WTC11 (cell line): ENCODE data around the gene BANK1. TPM values are rescaled to one million over a fixed set of nuclear protein-coding genes. Genes with fewer than 3 reads are reported as not detected.

ENCODE experiments used
- ATAC-seq: fragments of 200-7000 bp; cut with Tn5 transposase; 2 replicates; pipeline ENCODE4 v1.10.0; 2021; ENCODE audit warnings: mild to moderate bottlenecking, moderate library complexity
- CTCF ChIA-PET: fragments of 300-600 bp; sonication (Branson Sonifier 250); formaldehyde crosslinking; loops from one replicate; lab custom pipeline; 2021; ENCODE audit warnings: antibody characterized with exemption; lab: Charles Lee
- POLR2A ChIA-PET: fragments of 350-600 bp; sonication (Branson Sonifier 250); formaldehyde crosslinking; loops from one replicate; lab custom pipeline; 2021; ENCODE audit warnings: antibody characterized with exemption; lab: Charles Lee
- DNase-seq: peaks from one replicate; pipeline ENCODE4 v3.0.0; 2021; ENCODE audit warnings: low spot score
- H3K27ac Mint-ChIP-seq: 2 replicates; pipeline ENCODE4 v1.8.0; 2021; ENCODE audit warnings: mixed read lengths
- H3K27me3 Mint-ChIP-seq: 2 replicates; pipeline ENCODE4 v1.8.0; 2021; ENCODE audit warnings: low read depth, mild to moderate bottlenecking, moderate library complexity, mixed read lengths
- H3K36me3 Mint-ChIP-seq: 2 replicates; pipeline ENCODE4 v1.8.0; 2021; ENCODE audit warnings: mixed read lengths
- H3K4me1 Mint-ChIP-seq: 2 replicates; pipeline ENCODE4 v1.8.0; 2022; ENCODE audit warnings: mixed read lengths
- H3K4me3 Mint-ChIP-seq: 2 replicates; pipeline ENCODE4 v1.8.0; 2021; ENCODE audit warnings: mild to moderate bottlenecking, moderate library complexity, mixed read lengths
- H3K9me3 Mint-ChIP-seq: 2 replicates; pipeline ENCODE4 v1.8.0; 2021; ENCODE audit warnings: mixed read lengths
- AFF4 ChIP-seq: sonication (generic); formaldehyde crosslinking; IDR thresholded peaks from 2 replicates; pipeline ENCODE4 v1.8.1; 2023; ENCODE audit warnings: mild to moderate bottlenecking, missing genetic modification reagents, borderline replicate concordance
- ATF3 ChIP-seq: sonication (generic); formaldehyde crosslinking; conservative IDR thresholded peaks from 2 replicates; pipeline ENCODE4 v1.8.1; 2022; ENCODE audit warnings: mild to moderate bottlenecking, missing genetic modification reagents
- ELF4 ChIP-seq: sonication (generic); formaldehyde crosslinking; IDR thresholded peaks from 2 replicates; pipeline ENCODE4 v1.8.1; 2022; ENCODE audit warnings: low read depth, mild to moderate bottlenecking, moderate library complexity, missing genetic modification reagents
- ESRRA ChIP-seq: sonication (generic); formaldehyde crosslinking; IDR thresholded peaks from 2 replicates; pipeline ENCODE4 v1.8.1; 2022; ENCODE audit warnings: mild to moderate bottlenecking, missing genetic modification reagents, borderline replicate concordance
- FOXP4 ChIP-seq: sonication (generic); formaldehyde crosslinking; IDR thresholded peaks from 2 replicates; pipeline ENCODE4 v1.8.0; 2022; ENCODE audit warnings: mild to moderate bottlenecking, missing genetic modification reagents
- JAZF1 ChIP-seq: fragments of 250-450 bp; sonication (Bioruptor Pico); IDR thresholded peaks from 2 replicates; pipeline ENCODE4 v1.9.0; 2021; ENCODE audit warnings: moderate library complexity, mild to moderate bottlenecking, inconsistent platforms
- NFATC4 ChIP-seq: fragments of 250-450 bp; sonication (Bioruptor Pico); IDR thresholded peaks from 2 replicates; pipeline ENCODE4 v1.9.0; 2021; ENCODE audit warnings: mild to moderate bottlenecking
- NR3C1 ChIP-seq: sonication (generic); formaldehyde crosslinking; conservative IDR thresholded peaks from 2 replicates; pipeline ENCODE4 v1.8.1; 2023; ENCODE audit warnings: low read depth, mild to moderate bottlenecking, missing genetic modification reagents
- OVOL2 ChIP-seq: fragments of 250-450 bp; sonication (Bioruptor Pico); IDR thresholded peaks from 2 replicates; pipeline ENCODE4 v1.9.0; 2021; ENCODE audit warnings: mild to moderate bottlenecking, borderline replicate concordance
- PRDM15 ChIP-seq: sonication (generic); formaldehyde crosslinking; IDR thresholded peaks from 2 replicates; pipeline ENCODE4 v1.8.0; 2022; ENCODE audit warnings: missing genetic modification reagents
- SMAD4 ChIP-seq: sonication (generic); formaldehyde crosslinking; IDR thresholded peaks from 2 replicates; pipeline ENCODE4 v1.8.0; 2022; ENCODE audit warnings: mild to moderate bottlenecking, missing genetic modification reagents
- TEAD1 ChIP-seq: sonication (generic); formaldehyde crosslinking; IDR thresholded peaks from 2 replicates; pipeline ENCODE4 v1.8.0; 2022; ENCODE audit warnings: mild to moderate bottlenecking, missing genetic modification reagents
- TEAD4 ChIP-seq: sonication (generic); formaldehyde crosslinking; IDR thresholded peaks from 2 replicates; pipeline ENCODE4 v1.8.0; 2022; ENCODE audit warnings: mild to moderate bottlenecking, missing genetic modification reagents
- total RNA-seq: library from RNA; stranded (reverse); gene quantifications from 3 replicates; pipeline ENCODE4 v1.2.3, GENCODE V29; 2021
- TF ChIP-seq, protein P1 (sequence below): fragments of 250-450 bp; sonication (Bioruptor Pico); IDR thresholded peaks from 2 replicates; pipeline ENCODE4 v1.9.0; 2021; ENCODE audit warnings: mild to moderate bottlenecking

BANK1 gene
- total RNA-seq, 1 experiment from 2014 or later, result 0.68 TPM

- peaks cover 5% of the 10 kb centered on the region for H3K9me3 Mint-ChIP-seq
- POLR2A ChIA-PET, result no interaction called here
- peak; percentile 89 for ATAC-seq
- 0 out of 2 replicates have a peak overlapping the region, but pooled peaks have one; percentile 16 for H3K4me3 Mint-ChIP-seq
- peak; percentile 11 for DNase-seq
- H3K4me1 Mint-ChIP-seq, result peaks cover 63% of the 10 kb centered on the region
- TF ChIP-seq AFF4 (CRISPR knock-in tag) (no peak), TEAD1 (peak; percentile 96; the same call in 1 of the 2 replicates), PRDM15 (CRISPR knock-in tag) (no peak), NR3C1 (CRISPR knock-in tag) (no peak), TEAD4 (peak; percentile 96)
- TF ChIP-seq, all 79 proteins: peak for 2
- Mint-ChIP-seq H3K27ac (peak overlapping the region; percentile 93), H3K36me3 (0 out of 2 replicates have a peak, but pooled peaks cover 3% of the 10 kb centered on the region), H3K27me3 (no peaks in the 10 kb centered on the region)
- CTCF ChIA-PET, result no interaction called here
Observed at GRCh38 chr4:101953949-101954348, 163.4 kb downstream of the BANK1 start.

- CTCF ChIA-PET, result interaction anchor here (0.6 kb wide), 1 partner anchor 56 kb away, joined by 4 read pairs; no protein-coding TSS in a partner anchor
- TF ChIP-seq SMAD4 (CRISPR knock-in tag) (no peak), NFATC4 (CRISPR knock-in tag) (no peak), ATF3 (CRISPR knock-in tag) (no peak), FOXP4 (CRISPR knock-in tag) (no peak), JAZF1 (CRISPR knock-in tag) (no peak), ELF4 (no peak), OVOL2 (CRISPR knock-in tag) (no peak), ESRRA (CRISPR knock-in tag) (no peak), PRDM15 (CRISPR knock-in tag) (no peak)
- TF ChIP-seq, protein P1, sequence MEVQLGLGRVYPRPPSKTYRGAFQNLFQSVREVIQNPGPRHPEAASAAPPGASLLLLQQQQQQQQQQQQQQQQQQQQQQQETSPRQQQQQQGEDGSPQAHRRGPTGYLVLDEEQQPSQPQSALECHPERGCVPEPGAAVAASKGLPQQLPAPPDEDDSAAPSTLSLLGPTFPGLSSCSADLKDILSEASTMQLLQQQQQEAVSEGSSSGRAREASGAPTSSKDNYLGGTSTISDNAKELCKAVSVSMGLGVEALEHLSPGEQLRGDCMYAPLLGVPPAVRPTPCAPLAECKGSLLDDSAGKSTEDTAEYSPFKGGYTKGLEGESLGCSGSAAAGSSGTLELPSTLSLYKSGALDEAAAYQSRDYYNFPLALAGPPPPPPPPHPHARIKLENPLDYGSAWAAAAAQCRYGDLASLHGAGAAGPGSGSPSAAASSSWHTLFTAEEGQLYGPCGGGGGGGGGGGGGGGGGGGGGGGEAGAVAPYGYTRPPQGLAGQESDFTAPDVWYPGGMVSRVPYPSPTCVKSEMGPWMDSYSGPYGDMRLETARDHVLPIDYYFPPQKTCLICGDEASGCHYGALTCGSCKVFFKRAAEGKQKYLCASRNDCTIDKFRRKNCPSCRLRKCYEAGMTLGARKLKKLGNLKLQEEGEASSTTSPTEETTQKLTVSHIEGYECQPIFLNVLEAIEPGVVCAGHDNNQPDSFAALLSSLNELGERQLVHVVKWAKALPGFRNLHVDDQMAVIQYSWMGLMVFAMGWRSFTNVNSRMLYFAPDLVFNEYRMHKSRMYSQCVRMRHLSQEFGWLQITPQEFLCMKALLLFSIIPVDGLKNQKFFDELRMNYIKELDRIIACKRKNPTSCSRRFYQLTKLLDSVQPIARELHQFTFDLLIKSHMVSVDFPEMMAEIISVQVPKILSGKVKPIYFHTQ (CRISPR knock-in tag), result no peak
Observed at GRCh38 chr4:101954351-101954750, 163.8 kb downstream of the BANK1 start.

More at GRCh38 chr4:101954351-101954750, 163.8 kb downstream of the BANK1 start:
- Mint-ChIP-seq H3K27me3 (no peaks in the 10 kb centered on the region), H3K4me1 (peaks cover 59% of the 10 kb centered on the region), H3K36me3 (0 out of 2 replicates have a peak, but pooled peaks cover 3% of the 10 kb centered on the region), H3K9me3 (peaks cover 5% of the 10 kb centered on the region), H3K4me3 (no peak overlapping the region), H3K27ac (peak overlapping the region; percentile 93)
- DNase-seq (no peak), ATAC-seq (peak; percentile 52)
- POLR2A ChIA-PET, result no interaction called here
